Umbilical cord (tissue), 2 donors: ENCODE results near the gene AFF3. TPM values are rescaled to one million over a fixed set of nuclear protein-coding genes. Genes with fewer than 3 reads are reported as not detected.
"Not testable (repeated sequence)": the region's sequence is repeated elsewhere in the genome, so short reads cannot be mapped to it uniquely, and the experiment has no call there.

ENCODE experiments used
- DNase-seq: peaks from one replicate; pipeline ENCODE4 v3.0.0-alpha.2; 2015; ENCODE audit warnings: low spot score
- total RNA-seq: library from RNA; depleted of rRNA; stranded (reverse); fragments of >200 nt; gene quantifications from one replicate; pipeline ENCODE4 v1.2.3, GENCODE V29; 2014; ENCODE audit warnings: low replicate concordance; ENCODE audit not compliant: insufficient read depth

AFF3 gene
- total RNA-seq, 1 donor from 2014 or later: 22.1 TPM

DNA sequence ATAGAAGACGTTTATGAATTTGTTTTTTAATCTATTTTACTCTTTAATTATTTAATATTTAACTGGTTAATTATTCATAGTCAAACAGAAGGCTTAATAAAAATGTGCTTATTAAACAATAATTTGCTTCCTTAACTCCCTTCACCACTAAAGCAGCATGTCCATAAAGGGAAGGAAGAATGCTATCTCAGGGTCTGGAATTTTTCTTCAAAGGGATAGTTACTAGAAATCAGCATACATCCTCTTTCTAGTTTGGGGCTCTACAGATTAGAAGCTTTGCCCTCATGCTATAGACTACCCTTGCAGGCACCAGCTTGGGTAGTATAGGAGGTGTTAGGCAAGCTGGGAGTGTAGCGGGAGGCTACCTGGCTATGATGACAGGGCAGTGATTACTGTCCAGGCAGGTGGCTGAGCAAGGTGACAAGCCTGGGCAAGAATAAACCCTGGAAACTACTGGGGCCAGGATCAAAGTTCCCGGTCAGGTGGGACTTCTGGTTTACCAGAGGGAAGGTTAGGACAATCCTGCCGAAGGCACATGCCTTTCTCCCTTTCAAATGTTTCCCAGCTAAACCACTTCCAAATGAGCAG, 376.6 kb downstream of the AFF3 start:
- no peak for DNase-seq

DNA sequence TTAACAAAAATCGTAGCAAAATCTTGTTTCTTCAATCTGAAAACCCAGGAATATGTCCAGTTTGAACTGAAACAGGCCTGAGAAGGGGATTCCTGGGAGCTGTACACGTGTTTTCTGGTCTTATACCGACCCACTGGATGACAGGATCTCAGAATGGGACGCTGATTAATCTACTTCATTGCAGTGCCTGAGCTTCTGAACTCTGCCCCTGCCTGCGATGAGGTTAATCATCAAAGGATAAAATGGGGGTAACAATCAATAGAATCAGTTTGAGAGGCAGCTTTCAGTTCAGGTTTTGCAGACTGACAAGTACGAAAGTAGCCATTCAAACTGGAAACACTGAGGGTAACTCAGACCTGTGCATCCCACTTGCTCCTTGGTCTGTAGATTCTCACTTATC, 378.6 kb downstream of the AFF3 start:
- DNase-seq: no peak

DNA sequence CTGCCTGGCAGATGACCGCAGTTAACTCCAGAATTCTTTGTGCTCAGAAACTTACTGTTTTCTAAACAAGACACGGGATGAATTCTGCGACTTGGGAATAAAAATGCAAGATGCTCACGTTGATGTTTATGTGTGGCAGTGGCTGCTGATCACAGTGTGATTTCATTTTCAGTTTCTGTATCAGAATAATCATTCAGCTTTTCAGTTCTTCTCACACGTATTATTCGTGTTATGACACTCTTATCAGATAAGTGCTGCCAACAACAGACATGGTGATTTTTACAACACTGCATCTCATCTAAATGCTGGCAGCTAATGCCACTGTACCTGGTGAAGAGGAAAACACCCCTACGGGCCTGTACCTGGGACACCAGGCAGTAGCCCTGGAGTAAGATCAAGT, 379.7 kb downstream of the AFF3 start:
- no peak for DNase-seq

DNA sequence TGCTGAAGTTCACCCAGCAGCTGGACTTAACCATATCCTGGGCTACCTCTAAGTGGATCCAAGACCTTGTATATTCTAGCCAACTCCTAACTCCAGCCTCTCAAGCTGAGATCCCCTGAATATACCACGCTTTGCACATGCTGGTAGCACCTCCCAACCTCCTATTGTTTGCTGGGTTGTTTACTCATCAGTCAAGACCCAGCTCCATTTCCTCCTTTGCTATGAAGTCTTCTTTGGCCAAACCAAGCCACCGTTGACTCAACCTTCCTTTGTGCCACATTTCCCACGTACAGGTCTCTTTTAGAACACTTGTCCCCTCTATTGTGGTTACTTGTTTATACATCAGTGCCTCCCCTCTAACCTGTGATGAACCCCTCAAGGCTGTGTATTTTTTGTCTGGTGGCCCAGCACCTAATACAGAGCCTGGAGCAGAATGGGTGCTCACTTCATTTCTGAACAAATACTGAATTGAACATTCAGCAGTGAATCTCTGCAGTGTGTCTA, 384.7 kb downstream of the AFF3 start:
- no peak for DNase-seq

DNA sequence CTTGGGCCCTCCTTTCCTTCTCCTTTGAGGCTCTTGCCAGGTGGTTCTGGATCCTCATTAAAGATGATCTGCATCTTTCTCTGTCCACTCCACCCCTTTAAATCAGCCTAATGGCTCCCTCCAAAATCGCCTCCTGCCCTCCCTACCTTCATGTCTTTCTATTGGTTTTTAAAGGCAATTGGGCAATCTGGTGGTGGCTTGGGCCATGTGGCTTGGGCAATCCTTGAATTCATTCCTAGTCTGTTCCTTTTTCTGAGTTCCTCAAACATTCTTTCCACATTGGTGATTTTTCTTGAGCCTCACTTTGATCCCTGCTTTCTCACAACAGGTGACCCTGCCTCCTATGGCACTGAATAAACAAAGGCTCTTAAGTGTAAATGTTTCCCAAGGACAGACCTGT, 386.3 kb downstream of the AFF3 start:
- no peak for DNase-seq

DNA sequence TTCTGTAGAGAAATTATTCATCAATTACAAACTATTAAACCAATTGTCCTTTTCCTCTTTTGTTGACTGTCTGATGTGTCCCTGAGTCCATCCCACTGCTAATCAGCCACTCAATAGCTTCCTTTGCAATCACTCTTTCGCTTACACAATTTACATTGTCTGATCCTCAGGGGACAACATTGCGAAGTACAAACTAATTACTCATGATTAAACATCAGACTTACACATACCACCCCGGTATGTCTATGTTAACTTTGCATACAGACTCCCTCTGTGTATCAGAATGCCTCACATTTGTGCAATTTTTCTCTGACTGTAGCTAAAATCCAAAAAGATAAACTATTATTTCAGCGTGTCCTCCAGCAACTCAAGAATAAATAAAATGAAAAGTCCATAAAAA, 388.2 kb downstream of the AFF3 start:
- DNase-seq: no peak

DNA sequence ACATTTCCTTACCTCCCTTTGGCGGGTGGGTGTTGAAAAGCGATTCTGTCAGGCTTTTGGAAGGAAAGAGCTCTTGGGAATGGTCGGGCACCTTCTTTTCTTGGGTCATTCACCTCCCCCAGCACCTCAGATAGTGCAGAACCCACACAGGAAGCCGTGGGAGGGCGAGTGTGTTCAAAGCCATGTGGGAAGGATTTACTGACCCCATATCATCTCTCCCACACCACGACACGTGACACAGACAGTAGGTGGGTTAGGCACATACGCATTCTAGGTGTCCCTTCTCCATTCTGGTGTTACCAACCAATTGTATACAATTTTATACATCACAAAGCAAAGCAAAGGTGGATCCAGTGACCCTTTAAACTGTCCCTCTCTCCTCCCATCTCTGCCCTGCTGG, 388.9 kb downstream of the AFF3 start:
- no peak for DNase-seq

DNA sequence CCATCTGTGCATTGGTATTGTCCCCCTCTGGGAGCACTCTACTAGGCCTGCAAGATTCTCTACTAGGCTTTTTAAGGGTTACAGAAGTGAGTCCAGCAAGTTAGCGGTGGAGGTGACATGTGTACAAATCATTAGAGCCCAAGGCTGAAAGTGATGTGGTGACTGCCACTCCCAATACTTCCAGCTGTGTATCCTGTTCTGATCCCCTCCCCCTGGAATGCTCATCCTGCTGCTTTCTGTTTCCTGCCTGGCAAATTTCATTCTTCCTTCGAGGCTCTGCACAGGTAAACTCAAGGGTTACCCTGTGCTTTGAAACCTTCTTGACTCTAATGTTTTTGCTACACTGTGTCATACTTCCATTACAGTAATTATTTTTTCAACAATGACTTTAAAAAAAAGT, 394.0 kb downstream of the AFF3 start:
- DNase-seq: no peak

DNA sequence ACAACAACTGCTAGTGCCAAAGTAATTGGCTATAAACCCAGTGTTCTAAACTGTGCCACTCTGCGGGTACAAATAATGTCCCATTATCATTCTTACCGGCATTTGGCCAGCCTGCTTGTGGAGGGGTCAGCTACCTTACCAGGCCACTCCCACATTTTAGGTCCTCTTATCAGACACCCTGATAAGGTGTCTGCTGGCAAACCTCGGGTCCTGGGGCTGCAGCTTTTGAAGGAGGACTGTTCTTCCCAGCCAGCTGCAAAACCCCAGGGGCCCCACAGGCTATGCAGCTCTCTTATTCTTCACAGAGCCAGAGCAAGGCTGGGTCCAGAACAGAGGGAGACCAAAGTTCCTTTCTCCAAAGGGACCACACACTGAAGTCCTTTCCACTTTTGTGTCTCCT, 394.5 kb downstream of the AFF3 start:
- no peak for DNase-seq

DNA sequence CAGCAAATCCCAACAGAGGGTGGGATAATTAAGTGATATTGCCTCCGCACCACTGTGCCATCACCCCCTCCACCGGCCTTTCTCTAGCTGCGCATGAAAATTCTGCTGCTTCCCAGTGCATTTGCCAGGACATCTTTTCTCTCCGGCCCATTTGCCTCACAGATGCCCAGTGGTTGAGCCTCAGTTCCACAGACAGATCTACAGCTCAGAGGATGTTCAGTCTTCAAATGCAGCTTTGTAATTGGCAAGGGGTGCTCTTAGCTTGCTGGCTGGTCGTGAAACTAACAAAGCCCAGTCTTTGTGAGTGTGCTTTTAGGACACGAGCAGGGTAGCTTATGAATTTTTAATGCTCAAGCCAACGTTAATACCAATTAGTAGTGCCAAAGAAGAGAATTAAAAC, 399.2 kb downstream of the AFF3 start:
- no peak for DNase-seq

DNA sequence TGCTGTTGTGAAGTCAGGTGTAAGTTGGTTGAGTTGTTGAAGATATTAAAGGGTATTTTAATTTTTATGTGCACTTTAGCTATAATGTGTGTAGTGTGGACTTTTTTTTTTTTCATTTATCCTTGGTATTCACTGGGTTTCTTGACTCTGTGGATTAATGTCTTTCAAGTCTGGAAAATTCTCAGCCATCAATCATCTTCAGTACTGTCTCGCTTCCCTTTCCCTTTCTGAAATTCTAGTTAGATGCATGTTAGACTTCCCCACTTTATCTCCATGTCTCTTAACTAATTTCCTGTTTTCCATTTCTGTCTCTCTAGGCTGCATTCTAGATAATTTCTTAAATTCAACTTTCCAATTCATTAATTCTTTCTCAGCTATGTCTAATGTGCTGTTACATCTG, 404.9 kb downstream of the AFF3 start:
- no peak for DNase-seq

DNA sequence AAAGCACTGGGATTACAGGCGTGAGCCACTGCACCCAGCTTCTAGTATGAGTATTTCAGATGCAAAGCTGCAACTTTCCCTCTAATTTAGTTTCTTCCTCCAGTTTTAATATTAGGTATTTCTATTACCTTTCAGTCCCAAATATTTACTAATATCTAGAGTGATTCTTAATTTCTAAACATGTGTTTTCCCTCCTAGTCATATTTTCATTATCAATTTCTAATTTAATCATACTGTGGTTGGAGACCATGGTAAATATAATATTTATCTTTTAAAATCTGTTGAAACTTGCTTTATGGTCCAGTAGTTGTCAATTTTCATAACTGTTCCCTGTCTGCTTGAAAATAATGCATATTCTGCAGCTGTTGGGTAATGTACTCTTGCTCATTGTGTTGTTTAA, 406.6 kb downstream of the AFF3 start:
- DNase-seq: no peak

DNA sequence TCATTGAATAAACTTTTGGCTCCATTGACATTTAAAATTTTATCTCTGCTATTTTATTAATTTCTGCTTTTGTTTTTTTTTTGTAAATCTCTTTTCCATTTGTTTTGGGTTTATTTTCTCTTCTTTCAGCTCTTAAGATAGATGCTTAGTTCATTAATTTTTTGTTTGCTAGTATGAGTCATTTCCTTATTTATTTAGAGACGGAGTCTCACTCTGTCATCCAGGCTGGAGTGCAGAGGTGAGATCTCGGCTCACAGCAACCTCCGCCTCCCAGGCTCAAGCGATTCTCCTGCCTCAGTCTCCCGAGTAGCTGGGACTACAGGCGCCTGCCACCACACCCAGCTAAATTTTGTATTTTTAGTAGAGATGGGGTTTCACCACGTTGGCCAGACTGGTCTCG, 407.1 kb downstream of the AFF3 start:
- not testable (repeated sequence) for DNase-seq

DNA sequence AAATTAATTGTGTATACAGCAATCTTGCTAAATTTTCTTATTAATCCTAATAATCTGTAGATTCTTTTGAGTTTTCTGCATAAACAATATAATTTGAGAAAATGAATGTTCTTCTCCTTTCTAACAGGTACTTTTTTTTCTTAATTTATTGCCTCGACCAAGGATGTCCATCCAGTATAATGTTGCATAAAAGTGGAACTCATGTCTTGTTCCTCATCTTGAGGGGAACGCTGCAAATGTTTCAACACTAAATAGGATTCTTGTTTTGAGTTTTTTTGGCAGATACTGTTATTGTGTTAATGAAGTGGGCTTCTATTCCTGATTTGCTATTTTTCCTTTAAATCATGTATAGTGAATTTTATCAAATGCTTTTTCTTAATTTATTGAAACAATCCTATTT, 408.2 kb downstream of the AFF3 start:
- no peak for DNase-seq

DNA sequence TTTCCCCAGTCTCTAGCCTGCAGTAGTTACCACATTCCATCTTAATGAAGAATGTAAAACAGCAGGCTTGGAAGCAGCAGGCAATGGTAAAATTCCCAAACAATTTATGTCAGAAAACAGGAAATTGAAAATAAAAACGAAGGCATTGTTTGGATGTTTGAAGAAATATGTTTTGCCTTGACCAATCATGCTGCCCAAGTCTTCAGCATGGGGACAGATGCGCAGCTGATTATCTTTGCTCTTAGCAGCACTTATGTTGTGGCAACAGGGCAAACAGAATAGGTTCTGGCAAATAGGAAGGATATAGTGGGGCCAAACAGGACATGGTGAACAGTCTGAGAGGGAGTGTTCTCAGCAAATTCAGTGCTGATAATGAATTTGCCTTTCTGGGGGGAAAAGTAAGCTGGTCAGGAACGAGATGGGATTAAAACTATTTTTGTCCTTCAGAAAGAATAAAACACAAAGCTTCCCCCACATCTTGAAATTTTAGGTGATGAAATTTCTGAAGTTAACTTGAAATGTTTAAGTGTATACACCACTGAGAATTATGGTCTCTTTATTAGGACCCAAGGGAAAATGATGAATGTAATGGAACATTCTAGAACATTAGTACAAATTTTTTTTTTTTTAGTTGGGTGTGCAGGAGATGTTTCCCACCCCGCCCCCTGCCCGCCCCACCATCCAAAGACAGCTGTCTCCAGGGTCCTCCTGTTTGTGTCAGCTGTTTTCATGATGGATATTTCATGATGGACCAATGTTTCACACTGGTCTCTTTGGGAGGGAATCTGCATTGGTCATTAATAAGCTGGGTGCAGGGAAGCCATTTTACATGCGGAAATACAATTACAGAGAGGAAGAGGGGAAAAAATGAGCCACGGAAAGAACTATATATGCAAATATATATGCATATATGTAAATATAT, 413.0 kb downstream of the AFF3 start:
- no peak for DNase-seq

DNA sequence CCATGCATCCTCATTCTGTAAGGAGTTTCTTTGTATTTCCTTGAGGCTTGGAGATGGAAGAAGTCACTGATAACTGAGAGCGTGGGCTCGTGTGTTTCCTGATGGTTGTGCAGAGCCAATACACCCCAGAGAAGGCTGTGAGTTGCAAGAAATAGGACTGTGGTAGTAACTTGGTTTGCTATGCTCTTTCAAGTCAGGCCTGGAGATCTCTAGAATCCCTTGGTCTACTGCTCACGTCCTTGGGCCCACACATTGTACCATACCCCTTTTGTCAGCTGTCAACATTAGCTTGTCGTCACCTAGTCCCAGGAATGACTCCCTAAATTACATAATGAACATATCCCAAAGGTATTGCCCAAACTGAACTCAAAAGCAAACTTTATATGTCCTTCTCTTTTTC, 414.2 kb downstream of the AFF3 start:
- no peak for DNase-seq

DNA sequence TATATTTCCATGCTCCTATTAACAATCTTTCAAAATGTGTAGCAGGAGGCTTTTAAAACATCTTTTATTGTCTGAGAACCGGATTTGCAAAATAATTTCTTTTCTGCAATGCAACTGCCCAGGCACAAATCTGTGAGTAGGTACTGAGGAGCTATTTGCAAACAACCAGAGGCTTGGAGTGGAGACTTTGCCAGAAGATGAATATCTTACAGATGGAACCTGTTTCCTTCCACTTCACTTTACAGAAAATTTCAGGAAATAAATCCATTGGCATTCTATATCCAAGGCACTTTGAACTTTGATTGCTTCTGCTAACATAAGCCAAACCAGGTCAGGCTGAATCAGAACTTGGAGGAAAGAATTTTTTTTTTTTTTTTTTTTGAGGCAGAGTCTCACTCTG, 415.2 kb downstream of the AFF3 start:
- peak; percentile 24 for DNase-seq

DNA sequence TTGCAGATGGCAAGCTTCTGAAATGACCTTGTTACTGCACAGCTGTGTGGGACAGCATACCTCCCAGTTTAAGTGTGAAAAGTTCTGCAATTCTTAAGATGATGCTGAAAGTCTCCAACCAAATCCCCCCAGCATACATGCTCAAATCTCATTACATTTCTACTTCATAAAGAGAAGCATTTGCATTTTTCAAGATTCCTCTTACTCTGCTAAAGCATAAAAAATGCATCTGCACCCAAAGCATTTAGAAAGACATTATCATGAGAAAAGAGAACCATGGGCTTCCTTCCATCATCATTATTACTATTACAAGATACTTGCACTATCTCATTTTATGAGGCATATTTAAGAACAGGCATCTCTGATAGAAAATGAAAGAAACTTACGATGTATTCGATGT, 415.7 kb downstream of the AFF3 start:
- peak; percentile 21 for DNase-seq

DNA sequence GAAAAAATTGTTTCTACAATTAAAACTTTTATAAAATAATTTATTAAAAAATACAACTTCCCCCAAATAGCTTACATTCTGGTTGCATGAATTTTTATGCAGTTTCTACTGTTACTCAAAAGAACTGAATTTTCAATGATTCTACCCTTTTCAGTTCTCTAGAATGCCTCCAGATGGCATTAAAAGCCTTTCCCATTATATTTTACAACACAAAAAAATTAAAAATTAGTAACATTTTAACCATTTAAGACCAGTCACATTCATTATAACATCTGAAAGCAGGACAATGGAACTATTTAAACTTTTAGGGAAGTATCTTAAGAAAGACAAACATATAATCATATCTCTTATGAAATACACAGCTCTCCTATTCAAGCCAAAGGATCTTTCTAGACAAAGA, 416.6 kb downstream of the AFF3 start:
- peak; percentile 30 for DNase-seq

DNA sequence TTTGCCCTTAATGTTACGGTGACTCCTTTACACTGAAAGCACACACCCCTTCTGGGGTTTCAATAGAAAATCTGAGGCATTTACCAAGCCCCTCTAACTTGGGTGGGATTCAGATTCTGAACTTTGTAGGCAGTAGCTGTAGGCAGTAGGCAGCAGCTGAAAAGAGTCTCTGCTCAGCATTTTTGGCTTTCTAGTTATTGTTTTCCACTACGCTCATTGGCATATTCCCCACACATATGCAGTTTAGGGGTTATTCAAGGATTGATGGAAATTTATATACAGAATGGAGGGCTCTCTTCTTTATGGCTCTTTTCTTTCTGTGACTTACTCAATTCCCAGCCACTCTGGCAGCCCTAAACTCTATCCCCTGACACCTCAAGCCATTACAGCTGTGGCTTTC, 419.9 kb downstream of the AFF3 start:
- no peak for DNase-seq

DNA sequence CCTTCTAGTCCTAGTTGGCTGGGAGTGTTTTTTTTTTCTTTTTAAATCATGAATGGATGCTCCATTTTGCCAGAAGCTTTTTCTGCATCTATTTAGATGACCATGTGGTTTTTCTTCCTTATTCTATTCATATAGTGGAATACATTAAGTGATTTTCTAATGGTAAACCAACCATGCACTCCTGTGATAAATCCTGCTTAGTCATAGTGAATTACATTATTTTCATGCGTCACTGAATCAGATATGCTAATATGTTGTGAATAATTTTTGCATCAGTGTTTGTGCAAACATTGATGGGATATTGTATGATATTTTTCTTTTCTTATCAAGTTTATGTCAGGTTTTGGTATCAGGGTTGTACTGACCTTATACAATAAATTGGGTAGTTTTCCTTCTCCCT, 423.3 kb downstream of the AFF3 start:
- DNase-seq: no peak

DNA sequence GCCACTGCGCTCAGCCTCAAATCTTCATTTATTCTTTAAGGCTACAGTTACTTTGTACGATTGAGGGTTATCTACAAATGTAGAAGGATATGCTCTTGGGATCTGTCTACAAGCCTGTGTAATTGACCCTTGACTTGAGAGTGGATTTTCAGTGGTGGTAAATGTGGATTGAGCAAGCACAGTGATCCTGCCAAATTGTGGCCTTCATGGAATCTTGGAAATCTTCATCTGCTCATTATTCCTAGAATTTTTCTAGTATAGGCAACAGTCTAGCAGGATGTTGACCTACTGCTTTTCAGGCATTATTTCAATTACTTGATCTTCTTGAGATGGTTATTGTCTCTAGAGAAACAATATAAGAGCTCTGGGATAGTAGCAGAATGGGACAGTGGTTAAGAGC, 426.4 kb downstream of the AFF3 start:
- no peak for DNase-seq

DNA sequence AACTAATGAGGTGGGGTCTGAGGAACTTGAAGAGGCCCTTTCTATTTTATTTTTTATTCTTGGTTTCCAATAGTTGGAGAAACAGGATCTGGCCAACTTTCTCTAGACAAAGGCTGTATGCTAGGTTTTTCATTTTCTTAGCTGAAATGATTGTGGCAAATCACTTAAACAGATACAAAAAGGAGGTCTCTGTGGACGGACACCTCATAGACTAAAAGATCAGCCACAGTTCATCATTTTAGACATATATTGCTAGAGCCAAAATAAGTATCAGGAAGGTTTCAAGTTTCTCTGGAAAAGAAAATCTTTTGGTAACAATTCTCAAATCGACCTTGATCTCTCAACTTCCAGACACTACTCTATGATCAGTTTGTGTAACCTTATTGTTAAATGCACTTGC, 428.0 kb downstream of the AFF3 start:
- no peak for DNase-seq
